HEK293T (cell line): ENCODE data around the gene TXNRD1.

ENCODE experiments used
- ARNT ChIP-seq: fragments of 450-650 bp; IDR thresholded peaks from 2 replicates; pipeline ENCODE4 v1.6.1; 2017; ENCODE audit warnings: mild to moderate bottlenecking
- BHLHE40 ChIP-seq: fragments of 450-650 bp; IDR thresholded peaks from 2 replicates; pipeline ENCODE4 v1.6.1; 2016; ENCODE audit warnings: mild to moderate bottlenecking, moderate library complexity, borderline replicate concordance
- CTBP1 ChIP-seq: fragments of 450-650 bp; IDR thresholded peaks from 2 replicates; pipeline ENCODE4 v1.6.1; 2016; ENCODE audit warnings: borderline replicate concordance
- FOXA1 ChIP-seq: fragments of 450-650 bp; IDR thresholded peaks from 2 replicates; pipeline ENCODE4 v1.6.1; 2016; ENCODE audit warnings: mild to moderate bottlenecking
- FOXK2 ChIP-seq: fragments of 450-650 bp; IDR thresholded peaks from 2 replicates; pipeline ENCODE4 v1.6.1; 2016; ENCODE audit warnings: mild to moderate bottlenecking
- FOXM1 ChIP-seq: fragments of 450-650 bp; IDR thresholded peaks from 2 replicates; pipeline ENCODE4 v1.6.1; 2017; ENCODE audit warnings: mild to moderate bottlenecking, borderline replicate concordance
- HDGF ChIP-seq: fragments of 450-650 bp; IDR thresholded peaks from 2 replicates; pipeline ENCODE4 v1.6.1; 2017; ENCODE audit warnings: antibody characterized with exemption, borderline replicate concordance
- PKNOX1 ChIP-seq: fragments of 450-650 bp; IDR thresholded peaks from 2 replicates; pipeline ENCODE4 v1.6.1; 2016
- SP1 ChIP-seq: fragments of 450-650 bp; IDR thresholded peaks from 2 replicates; pipeline ENCODE4 v1.6.1; 2017
- TARDBP ChIP-seq: fragments of 450-650 bp; IDR thresholded peaks from 2 replicates; pipeline ENCODE4 v1.6.1; 2016
- ZNF384 ChIP-seq: fragments of 450-650 bp; IDR thresholded peaks from 2 replicates; pipeline ENCODE4 v1.6.1; 2016

DNA sequence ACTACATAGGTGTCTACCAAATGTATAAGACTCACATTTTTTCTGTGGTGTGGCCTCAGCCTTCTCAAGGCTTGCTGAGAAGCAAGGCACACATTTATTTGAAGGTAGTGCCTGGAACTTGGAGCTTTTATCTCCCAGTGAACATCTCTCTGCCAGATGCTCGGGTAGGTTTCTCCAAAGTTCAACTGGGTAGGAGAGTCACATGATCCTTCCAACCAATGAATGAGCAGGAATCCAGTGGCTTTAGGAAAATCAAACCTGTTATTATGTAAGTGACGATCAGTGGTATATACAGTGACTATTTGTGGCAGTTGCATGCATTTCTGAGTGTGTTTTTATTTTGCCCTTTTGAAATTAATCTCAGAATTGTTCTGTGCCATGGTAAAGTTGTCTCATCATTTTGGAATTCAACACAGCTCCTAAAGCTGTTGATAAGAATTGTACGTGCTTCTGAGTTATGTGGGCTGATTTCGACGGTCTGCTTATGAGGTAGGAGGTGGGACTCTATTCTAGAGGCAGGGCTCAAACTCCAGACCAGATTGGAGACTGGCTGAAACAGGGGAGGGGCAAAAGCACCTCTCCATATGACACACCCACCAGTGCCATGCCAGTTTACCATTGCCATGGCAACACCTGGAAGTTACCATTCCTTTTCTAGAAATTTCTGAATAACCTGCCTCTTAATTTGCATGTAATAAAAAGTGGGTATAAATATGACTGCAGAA, 145.6 kb downstream of the TXNRD1 start:
- TF ChIP-seq FOXM1 (no peak), SP1 (no peak), ZNF384 (no peak), HDGF (no peak), CTBP1 (no peak), BHLHE40 (no peak), ARNT (no peak), FOXA1 (no peak), FOXK2 (no peak), PKNOX1 (no peak), TARDBP (no peak)
